PC-3 (cell line): ENCODE measurements around the gene LRP11. TPM values are rescaled to one million over a fixed set of nuclear protein-coding genes. Genes with fewer than 3 reads are reported as not detected.

ENCODE experiments used
- ATAC-seq: fragments of 200-7000 bp; cut with Tn5 transposase; 2 replicates; pipeline ENCODE4 v1.9.1; 2020; ENCODE audit warnings: mild to moderate bottlenecking, moderate library complexity
- BruUV-seq: library from RNA; stranded (reverse); fragments of 400-500 nt; replicated peaks from 2 replicates; lab custom pipeline; 2021; lab: Mats Ljungman, UMichigan
- CTCF ChIA-PET: fragments of 300-600 bp; sonication (Branson Sonifier 250); formaldehyde crosslinking; loops from one replicate; lab custom pipeline; 2022; ENCODE audit warnings: antibody characterized with exemption; lab: Charles Lee
- POLR2A ChIA-PET: fragments of 300-600 bp; sonication (Branson Sonifier 250); formaldehyde crosslinking; loops from one replicate; lab custom pipeline; 2022; ENCODE audit warnings: antibody characterized with exemption; ENCODE audit not compliant: unreplicated experiment; lab: Charles Lee
- DNase-seq: peaks from one replicate; pipeline ENCODE4 v3.0.0-alpha.2; 2015
- H2AFZ ChIP-seq: fragments of 300-600 bp; sonication (generic); 2 replicates; pipeline ENCODE4 v1.6.0; 2016; ENCODE audit warnings: antibody characterized with exemption, low read length
- H3F3A ChIP-seq: fragments of 300-600 bp; sonication (generic); one replicate; pipeline ENCODE4 v1.6.0; 2017; ENCODE audit warnings: antibody characterized with exemption, low read length, control low read depth, mild to moderate bottlenecking; ENCODE audit not compliant: unreplicated experiment
- H3K27ac ChIP-seq: fragments of 300-600 bp; sonication (generic); 2 replicates; pipeline ENCODE4 v1.5.1; 2016; ENCODE audit warnings: mild to moderate bottlenecking, low read length
- H3K27me3 ChIP-seq: fragments of 300-600 bp; sonication (generic); 2 replicates; pipeline ENCODE4 v1.6.1; 2016; ENCODE audit warnings: low read length, mixed read lengths
- H3K36me3 ChIP-seq: fragments of 300-600 bp; sonication (generic); 2 replicates; pipeline ENCODE4 v1.6.1; 2016; ENCODE audit warnings: low read depth, mixed run types, low read length, mixed read lengths
- H3K4me1 ChIP-seq: fragments of 300-600 bp; sonication (generic); 2 replicates; pipeline ENCODE4 v1.5.1; 2016; ENCODE audit warnings: low read length; ENCODE audit not compliant: insufficient read depth
- H3K4me2 ChIP-seq: fragments of 300-600 bp; sonication (generic); 2 replicates; pipeline ENCODE4 v1.6.0; 2016; ENCODE audit warnings: low read length
- H3K4me3 ChIP-seq: fragments of 300-600 bp; sonication (generic); 2 replicates; pipeline ENCODE4 v1.5.1; 2016; ENCODE audit warnings: mild to moderate bottlenecking, low read length, mixed read lengths
- H3K79me2 ChIP-seq: fragments of 300-600 bp; sonication (generic); 2 replicates; pipeline ENCODE4 v1.6.1; 2017; ENCODE audit warnings: low read length, mixed read lengths
- H3K9ac ChIP-seq: fragments of 300-600 bp; sonication (generic); 2 replicates; pipeline ENCODE4 v1.6.0; 2016; ENCODE audit warnings: mild to moderate bottlenecking, low read length
- H3K9me2 ChIP-seq: fragments of 300-600 bp; sonication (generic); replicated peaks from 2 replicates; pipeline ENCODE4 v1.6.1; 2016; ENCODE audit warnings: mixed run types, low read length, mixed read lengths
- H3K9me3 ChIP-seq: fragments of 300-600 bp; sonication (generic); 2 replicates; pipeline ENCODE4 v1.6.1; 2016; ENCODE audit warnings: low read length, mixed read lengths
- H4K20me1 ChIP-seq: fragments of 300-600 bp; sonication (generic); 2 replicates; pipeline ENCODE4 v1.6.1; 2016; ENCODE audit warnings: low read length, mixed read lengths
- EZH2 ChIP-seq: fragments of 300-600 bp; sonication (generic); IDR thresholded peaks from one replicate; pipeline ENCODE4 v1.6.1; 2017; ENCODE audit warnings: antibody characterized with exemption, mild to moderate bottlenecking, low read length; ENCODE audit not compliant: unreplicated experiment
- EZH2phosphoT487 ChIP-seq: fragments of 300-600 bp; sonication (generic); IDR thresholded peaks from 2 replicates; pipeline ENCODE4 v1.6.1; 2018; ENCODE audit warnings: mild to moderate bottlenecking, antibody characterized with exemption, low read length, borderline replicate concordance
- intact Hi-C: fragments of 100-400 bp; cut with micrococcal nuclease; formaldehyde crosslinking; loops from 2 replicates; pipeline ENCODE4 v1.9.0; 2023
- total RNA-seq: library from RNA; depleted of rRNA; stranded (reverse); fragments of >200 nt; gene quantifications from 2 replicates; pipeline ENCODE4 v1.2.3, GENCODE V29; 2014
- TF ChIP-seq, protein P1 (sequence below): fragments of 300-600 bp; sonication (generic); conservative IDR thresholded peaks from 2 replicates; pipeline ENCODE4 v1.5.1; 2017; ENCODE audit warnings: antibody characterized with exemption, low read depth, mild to moderate bottlenecking, low read length

LRP11 gene
- total RNA-seq, 1 experiment from 2014 or later, result 32.0 TPM

DNA sequence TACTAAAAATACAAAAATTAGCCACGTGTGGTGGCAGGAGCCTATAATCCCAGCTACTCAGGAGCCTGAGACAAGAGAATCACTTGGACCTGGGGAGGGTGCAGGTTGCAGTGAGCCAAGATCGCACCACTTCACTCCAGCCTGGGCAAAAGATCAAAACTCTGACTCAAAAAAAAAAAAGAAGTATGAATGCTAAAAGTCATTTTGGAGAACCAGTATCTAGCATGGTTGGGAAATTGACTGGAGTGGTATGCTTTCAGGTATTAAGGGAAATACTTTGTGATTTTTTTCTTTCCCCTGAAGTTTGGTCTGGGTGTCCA is 84.6 kb downstream of the LRP11 start:
- no peaks in the 10 kb centered on the region for H3F3A ChIP-seq
- no peak for ATAC-seq
- no peak overlapping the region for H3K27ac ChIP-seq
- H3K27me3 ChIP-seq, result no peaks in the 10 kb centered on the region
- ChIA-PET CTCF (no interaction called here), POLR2A (no interaction called here)
- H4K20me1 ChIP-seq, result no peaks in the 10 kb centered on the region
- H3K4me1 ChIP-seq, result no peaks in the 10 kb centered on the region
- BruUV-seq, result no TSS peak
- H3K9me2 ChIP-seq, result no peaks in the 10 kb centered on the region
- no peaks in the 10 kb centered on the region for H3K9me3 ChIP-seq
- no peak overlapping the region for H2AFZ ChIP-seq
- no peak overlapping the region for H3K4me3 ChIP-seq
- H3K79me2 ChIP-seq, result no peaks in the 10 kb centered on the region
- intact Hi-C loops, result no loop called here
- H3K36me3 ChIP-seq, result peaks cover 18% of the 10 kb centered on the region
- H3K4me2 ChIP-seq, result no peak overlapping the region
- no peak overlapping the region for H3K9ac ChIP-seq
- TF ChIP-seq, protein P1, sequence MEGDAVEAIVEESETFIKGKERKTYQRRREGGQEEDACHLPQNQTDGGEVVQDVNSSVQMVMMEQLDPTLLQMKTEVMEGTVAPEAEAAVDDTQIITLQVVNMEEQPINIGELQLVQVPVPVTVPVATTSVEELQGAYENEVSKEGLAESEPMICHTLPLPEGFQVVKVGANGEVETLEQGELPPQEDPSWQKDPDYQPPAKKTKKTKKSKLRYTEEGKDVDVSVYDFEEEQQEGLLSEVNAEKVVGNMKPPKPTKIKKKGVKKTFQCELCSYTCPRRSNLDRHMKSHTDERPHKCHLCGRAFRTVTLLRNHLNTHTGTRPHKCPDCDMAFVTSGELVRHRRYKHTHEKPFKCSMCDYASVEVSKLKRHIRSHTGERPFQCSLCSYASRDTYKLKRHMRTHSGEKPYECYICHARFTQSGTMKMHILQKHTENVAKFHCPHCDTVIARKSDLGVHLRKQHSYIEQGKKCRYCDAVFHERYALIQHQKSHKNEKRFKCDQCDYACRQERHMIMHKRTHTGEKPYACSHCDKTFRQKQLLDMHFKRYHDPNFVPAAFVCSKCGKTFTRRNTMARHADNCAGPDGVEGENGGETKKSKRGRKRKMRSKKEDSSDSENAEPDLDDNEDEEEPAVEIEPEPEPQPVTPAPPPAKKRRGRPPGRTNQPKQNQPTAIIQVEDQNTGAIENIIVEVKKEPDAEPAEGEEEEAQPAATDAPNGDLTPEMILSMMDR, result no peak
- TF ChIP-seq EZH2, result no peak
- no peak for TF ChIP-seq EZH2phosphoT487
- DNase-seq, result no peak

GRCh38 chr6:149777624-149778023 is 86.5 kb downstream of the LRP11 start:
- Histone ChIP-seq H3K4me1 (no peaks in the 10 kb centered on the region), H3K9ac (no peak overlapping the region), H3K27ac (no peak overlapping the region), H3K4me3 (no peak overlapping the region), H3K27me3 (no peaks in the 10 kb centered on the region), H3K9me3 (no peaks in the 10 kb centered on the region), H3F3A (no peaks in the 10 kb centered on the region), H2AFZ (no peak overlapping the region), H3K9me2 (no peaks in the 10 kb centered on the region), H3K4me2 (no peak overlapping the region), H3K79me2 (no peaks in the 10 kb centered on the region), H3K36me3 (peaks cover 14% of the 10 kb centered on the region), H4K20me1 (no peaks in the 10 kb centered on the region)
- TF ChIP-seq EZH2, result no peak
- TF ChIP-seq, protein P1, result no peak
- TF ChIP-seq EZH2phosphoT487, result no peak
- ATAC-seq (no peak), DNase-seq (no peak)
- POLR2A ChIA-PET, result no interaction called here
- intact Hi-C loops, result no loop called here
- CTCF ChIA-PET, result no interaction called here
- BruUV-seq, result no TSS peak

DNA sequence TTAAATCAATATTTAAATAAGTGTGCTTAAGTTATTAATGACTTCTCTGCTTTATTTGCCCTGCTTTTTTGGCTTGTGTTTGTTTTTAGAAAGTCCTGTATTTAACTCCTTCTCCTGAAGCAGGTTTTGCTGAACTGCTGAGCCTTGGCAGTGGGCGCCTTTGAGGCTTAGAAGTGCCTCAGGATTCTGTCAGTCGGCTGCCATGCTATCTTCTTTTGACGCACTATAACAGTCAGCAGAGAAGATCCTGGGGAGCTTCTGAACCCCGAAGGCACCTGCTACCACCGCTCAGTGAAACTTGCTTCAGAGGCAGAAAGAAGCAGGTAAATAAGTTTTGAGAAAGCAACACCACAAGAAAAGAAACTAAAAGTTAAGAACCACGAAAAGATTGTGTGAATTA is 92.2 kb downstream of the LRP11 start:
- ATAC-seq, result no peak
- H3K4me3 ChIP-seq, result no peak overlapping the region
- CTCF ChIA-PET, result no interaction called here
- POLR2A ChIA-PET, result interaction anchor here (0.9 kb wide), 1 partner anchor 124 kb away, joined by 8 read pairs; no protein-coding TSS in a partner anchor
- BruUV-seq, result no TSS peak
- no peak for TF ChIP-seq EZH2phosphoT487
- no peak for TF ChIP-seq EZH2
- TF ChIP-seq, protein P1, result no peak
- H3K36me3 ChIP-seq, result peaks cover 12% of the 10 kb centered on the region
- H3K9me2 ChIP-seq, result no peaks in the 10 kb centered on the region
- no peaks in the 10 kb centered on the region for H3K9me3 ChIP-seq
- no peaks in the 10 kb centered on the region for H3K27me3 ChIP-seq
- H3F3A ChIP-seq, result no peaks in the 10 kb centered on the region
- no peaks in the 10 kb centered on the region for H4K20me1 ChIP-seq
- no peak overlapping the region for H3K4me2 ChIP-seq
- H3K79me2 ChIP-seq, result peaks cover 26% of the 10 kb centered on the region
- intact Hi-C loops, result no loop called here
- no peak for DNase-seq
- H3K27ac ChIP-seq, result no peak overlapping the region
- peaks cover 5% of the 10 kb centered on the region; the same call in 1 of the 2 replicates for H3K4me1 ChIP-seq
- no peak overlapping the region for H3K9ac ChIP-seq
- no peak overlapping the region for H2AFZ ChIP-seq
